Mammary epithelial cell (primary cell): ENCODE measurements around the gene PTGES3L.

Experiments used
- EZH2 ChIP-seq: IDR thresholded peaks from 2 replicates; pipeline ENCODE4 v1.6.1; 2012; ENCODE audit warnings: low read length, inconsistent platforms, borderline replicate concordance
- TF ChIP-seq, protein P1 (sequence below), 2 donors: IDR thresholded peaks in 1 of 2; conservative IDR thresholded peaks in 1 of 2; 2 replicates each; pipeline ENCODE4 v1.5.1; 2011 to 2012; ENCODE audit warnings: inconsistent platforms in 2 of 2, low read length in 2 of 2, mild to moderate bottlenecking in 2 of 2, control low read depth in 1 of 2, low read depth in 1 of 2; ENCODE audit not compliant: insufficient read depth in 1 of 2; ENCODE audit errors: extremely low read depth in 1 of 2

DNA sequence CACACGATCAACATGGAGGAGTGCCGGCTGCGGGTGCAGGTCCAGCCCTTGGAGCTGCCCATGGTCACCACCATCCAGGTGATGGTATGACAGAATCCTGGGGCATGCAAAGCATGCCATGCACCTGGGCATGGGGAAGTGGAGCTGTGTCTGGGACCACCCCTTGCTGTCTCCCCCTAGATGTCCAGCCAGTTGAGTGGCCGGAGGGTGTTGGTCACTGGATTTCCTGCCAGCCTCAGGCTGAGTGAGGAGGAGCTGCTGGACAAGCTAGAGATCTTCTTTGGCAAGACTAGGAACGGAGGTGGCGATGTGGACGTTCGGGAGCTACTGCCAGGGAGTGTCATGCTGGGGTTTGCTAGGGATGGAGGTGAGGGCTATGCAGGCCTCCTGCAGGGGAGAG is 33.4 kb upstream of the PTGES3L start:
- TF ChIP-seq, protein P1, sequence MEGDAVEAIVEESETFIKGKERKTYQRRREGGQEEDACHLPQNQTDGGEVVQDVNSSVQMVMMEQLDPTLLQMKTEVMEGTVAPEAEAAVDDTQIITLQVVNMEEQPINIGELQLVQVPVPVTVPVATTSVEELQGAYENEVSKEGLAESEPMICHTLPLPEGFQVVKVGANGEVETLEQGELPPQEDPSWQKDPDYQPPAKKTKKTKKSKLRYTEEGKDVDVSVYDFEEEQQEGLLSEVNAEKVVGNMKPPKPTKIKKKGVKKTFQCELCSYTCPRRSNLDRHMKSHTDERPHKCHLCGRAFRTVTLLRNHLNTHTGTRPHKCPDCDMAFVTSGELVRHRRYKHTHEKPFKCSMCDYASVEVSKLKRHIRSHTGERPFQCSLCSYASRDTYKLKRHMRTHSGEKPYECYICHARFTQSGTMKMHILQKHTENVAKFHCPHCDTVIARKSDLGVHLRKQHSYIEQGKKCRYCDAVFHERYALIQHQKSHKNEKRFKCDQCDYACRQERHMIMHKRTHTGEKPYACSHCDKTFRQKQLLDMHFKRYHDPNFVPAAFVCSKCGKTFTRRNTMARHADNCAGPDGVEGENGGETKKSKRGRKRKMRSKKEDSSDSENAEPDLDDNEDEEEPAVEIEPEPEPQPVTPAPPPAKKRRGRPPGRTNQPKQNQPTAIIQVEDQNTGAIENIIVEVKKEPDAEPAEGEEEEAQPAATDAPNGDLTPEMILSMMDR (conservative IDR thresholded peaks at IDR 0.05 in 1 of 2, IDR thresholded peaks at IDR 0.05 in 1 of 2; ENCODE audit: extremely low read depth in 1 of 2, insufficient read depth in 1 of 2, low read depth in 1 of 2, low read length in 2 of 2) = no peak
- no peak for TF ChIP-seq EZH2
